ENCODE measurements around the gene CIAO3.

DNA sequence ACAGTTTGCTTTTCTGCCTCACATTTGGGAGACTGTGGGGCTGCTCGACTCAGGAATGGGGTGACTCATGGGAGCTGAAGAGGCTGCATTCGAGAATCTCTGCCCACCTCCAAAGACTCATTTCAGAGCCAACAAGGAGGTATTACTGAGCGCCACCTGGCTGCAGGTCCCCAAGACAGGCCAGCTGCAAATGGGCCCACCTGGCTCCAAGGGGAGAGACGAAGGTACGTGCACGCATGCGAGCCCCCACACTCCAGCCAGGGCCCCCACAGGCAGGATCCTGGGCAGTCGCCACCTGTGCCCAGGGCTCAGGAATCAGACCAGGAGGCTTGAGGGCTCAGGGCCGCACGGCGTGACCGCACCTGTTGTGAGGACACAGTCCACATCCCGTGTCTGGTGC lies 7.9 kb downstream of the CIAO3 start:
- TF ChIP-seq POLR2AphosphoS5 (IDR thresholded peaks at IDR 0.05) (no peak), POLR2A (IDR thresholded peaks at IDR 0.05) (no peak)
- TF ChIP-seq, protein P1, sequence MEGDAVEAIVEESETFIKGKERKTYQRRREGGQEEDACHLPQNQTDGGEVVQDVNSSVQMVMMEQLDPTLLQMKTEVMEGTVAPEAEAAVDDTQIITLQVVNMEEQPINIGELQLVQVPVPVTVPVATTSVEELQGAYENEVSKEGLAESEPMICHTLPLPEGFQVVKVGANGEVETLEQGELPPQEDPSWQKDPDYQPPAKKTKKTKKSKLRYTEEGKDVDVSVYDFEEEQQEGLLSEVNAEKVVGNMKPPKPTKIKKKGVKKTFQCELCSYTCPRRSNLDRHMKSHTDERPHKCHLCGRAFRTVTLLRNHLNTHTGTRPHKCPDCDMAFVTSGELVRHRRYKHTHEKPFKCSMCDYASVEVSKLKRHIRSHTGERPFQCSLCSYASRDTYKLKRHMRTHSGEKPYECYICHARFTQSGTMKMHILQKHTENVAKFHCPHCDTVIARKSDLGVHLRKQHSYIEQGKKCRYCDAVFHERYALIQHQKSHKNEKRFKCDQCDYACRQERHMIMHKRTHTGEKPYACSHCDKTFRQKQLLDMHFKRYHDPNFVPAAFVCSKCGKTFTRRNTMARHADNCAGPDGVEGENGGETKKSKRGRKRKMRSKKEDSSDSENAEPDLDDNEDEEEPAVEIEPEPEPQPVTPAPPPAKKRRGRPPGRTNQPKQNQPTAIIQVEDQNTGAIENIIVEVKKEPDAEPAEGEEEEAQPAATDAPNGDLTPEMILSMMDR (IDR thresholded peaks at IDR 0.05): no peak

All from prostate gland (tissue), 2 donors.